Transverse colon (tissue), 4 donors: ENCODE measurements around the gene PCNT. TPM values are rescaled to one million over a fixed set of nuclear protein-coding genes. Genes with fewer than 3 reads are reported as not detected.

Experiments used
- DNase-seq: peaks from one replicate; pipeline ENCODE4 v3.0.0-alpha.2; 2019
- H3K27ac ChIP-seq, 4 donors: fragments of 200-600 bp; sonication (generic); 2 replicates each; pipeline ENCODE4 v1.5.1; 2016 to 2018; ENCODE audit warnings: inconsistent platforms in 4 of 4
- H3K27me3 ChIP-seq: fragments of 200-600 bp; sonication (generic); 2 replicates; pipeline ENCODE4 v1.5.1; 2017; ENCODE audit warnings: inconsistent platforms
- H3K36me3 ChIP-seq, 4 donors: fragments of 200-600 bp; sonication (generic); 2 replicates each; pipeline ENCODE4 v1.5.1; 2017 to 2019; ENCODE audit warnings: inconsistent platforms in 4 of 4
- H3K4me1 ChIP-seq, 4 donors: fragments of 200-600 bp; sonication (generic); 2 replicates each; pipeline ENCODE4 v1.5.1; 2017 to 2020; ENCODE audit warnings: inconsistent platforms in 4 of 4
- H3K4me3 ChIP-seq, 4 donors: fragments of 200-600 bp; sonication (generic); 1 replicate in 1 of 4; 2 replicates in 3 of 4; pipeline versions ENCODE4 v1.5.1 to v1.6.1; 2017 to 2019; ENCODE audit warnings: inconsistent platforms in 4 of 4
- H3K9me3 ChIP-seq, 2 donors: fragments of 200-600 bp; sonication (generic); 2 replicates each; pipeline ENCODE4 v1.5.1; 2017 to 2019; ENCODE audit warnings: inconsistent platforms in 2 of 2
- CTCF ChIP-seq, 5 experiments: fragments of 200-600 bp in 3 of 5; fragments of 450-650 bp in 2 of 5; sonication (generic) in 3 of 5; IDR thresholded peaks; 1 replicate in 2 of 5; 2 replicates in 3 of 5; pipeline ENCODE4 v1.5.1; 2016 to 2017; ENCODE audit warnings: antibody characterized with exemption in 5 of 5, inconsistent platforms in 3 of 5, mild to moderate bottlenecking in 2 of 5, moderate library complexity in 1 of 5
- EP300 ChIP-seq: sonication (generic); formaldehyde crosslinking; IDR thresholded peaks from one replicate; pipeline ENCODE4 v1.6.1; 2017; ENCODE audit warnings: antibody characterized with exemption, low read depth
- POLR2A ChIP-seq: fragments of 450-650 bp; IDR thresholded peaks from one replicate; pipeline ENCODE4 v1.6.1; 2016; ENCODE audit warnings: antibody characterized with exemption, mild to moderate bottlenecking, moderate library complexity
- POLR2AphosphoS5 ChIP-seq, 3 donors: sonication (generic); formaldehyde crosslinking; IDR thresholded peaks; one replicate each; pipeline ENCODE4 v1.6.1; 2016; ENCODE audit warnings: antibody characterized with exemption in 3 of 3
- WGBS, 2 donors: methylation state at CpG; one replicate each; pipeline ENCODE4 v1.1.5; 2018; ENCODE audit warnings: low coverage in 1 of 2; 5-methylcytosine and 5-hydroxymethylcytosine counted together
- in situ Hi-C, 4 donors: fragments of 200-750 bp; cut with MboI; loops; one replicate each; pipeline versions ENCODE4 v1.15.0 to v1.15.1; 2017; ENCODE audit warnings: low sequenced_read_pairs in 3 of 4, low pct_ligation_motif_present in 1 of 4, low pct_unique_long_range_greater_than_20kb in 1 of 4
- intact Hi-C: fragments of 100-400 bp; cut with DNase I; formaldehyde crosslinking; loops from one replicate; pipeline ENCODE4 v1.15.1; 2023; ENCODE audit warnings: low total_unique reads
- total RNA-seq, 4 donors: library from RNA; depleted of rRNA; stranded (reverse); fragments of >200 nt; gene quantifications; one replicate each; pipeline ENCODE4 v1.1.0, GENCODE V29; 2016

Gene PCNT
- total RNA-seq, 4 donors from 2014 or later: 27.6 to 171 (median 63.4) TPM

GRCh38 chr21:46477765-46478164 is 153.8 kb downstream of the PCNT start:
- in situ Hi-C loops (no loop called here), intact Hi-C loops (no loop called here)
- H3K27me3 ChIP-seq: no peaks in the 10 kb centered on the region
- WGBS, 2 donors: 95 to 100% methylated on average over 1 to 7 of the region's 7 CpGs
- no peaks in the 10 kb centered on the region for H3K4me1 ChIP-seq
- H3K4me3 ChIP-seq: no peak overlapping the region
- no peaks in the 10 kb centered on the region for H3K9me3 ChIP-seq
- TF ChIP-seq CTCF (IDR thresholded peaks at IDR 0.05) (no peak), POLR2A (no peak), EP300 (no peak), POLR2AphosphoS5 (IDR thresholded peaks at IDR 0.05) (no peak)
- H3K36me3 ChIP-seq: no peaks in the 10 kb centered on the region
- H3K27ac ChIP-seq: no peak overlapping the region
- no peak for DNase-seq

- DNase-seq: no peak
- Histone ChIP-seq H3K4me1 (no peaks in the 10 kb centered on the region), H3K27ac (no peak overlapping the region), H3K27me3 (no peaks in the 10 kb centered on the region), H3K36me3 (no peaks in the 10 kb centered on the region), H3K9me3 (no peaks in the 10 kb centered on the region), H3K4me3 (no peak overlapping the region)
- in situ Hi-C loops (no loop called here), intact Hi-C loops (no loop called here)
- WGBS, 2 donors: 70% methylated on average over 2 of the region's 2 CpGs; no CpG with 5 or more reads in 1 of the 2 donors
- no peak for TF ChIP-seq CTCF (IDR thresholded peaks at IDR 0.05)
Measured at GRCh38 chr21:46478910-46479309, 155.0 kb downstream of the PCNT start.

DNA sequence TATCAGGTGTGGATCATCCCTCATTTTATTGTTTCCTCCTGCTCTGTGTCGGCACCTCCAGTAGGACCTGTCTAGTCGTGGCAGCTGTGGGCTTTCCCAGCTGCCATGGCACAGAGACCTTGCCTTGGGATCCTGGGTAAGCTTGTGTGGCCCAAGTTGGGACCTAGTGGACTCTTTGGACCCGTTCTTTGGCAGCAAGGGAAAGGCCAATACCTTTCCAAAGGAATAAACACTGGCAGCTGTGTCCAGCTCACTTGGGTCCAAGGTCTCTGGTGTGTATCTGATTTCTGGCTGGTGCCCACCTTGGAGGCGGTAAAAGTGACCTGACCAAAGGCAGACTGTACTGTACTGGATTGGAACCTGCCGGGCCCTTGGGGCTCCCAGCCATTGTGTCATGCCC is 156.5 kb downstream of the PCNT start:
- no peaks in the 10 kb centered on the region for H3K36me3 ChIP-seq
- in situ Hi-C loops: no loop called here

GRCh38 chr21:46482225-46482845 is 158.4 kb downstream of the PCNT start:
- 90 to 96% methylated on average over 6 of the region's 6 CpGs for WGBS, 2 donors
- Histone ChIP-seq H3K4me3 (no peak overlapping the region), H3K9me3 (no peaks in the 10 kb centered on the region), H3K27ac (no peak overlapping the region), H3K27me3 (no peaks in the 10 kb centered on the region), H3K36me3 (peaks cover 0 to 9% (median 0%) of the 10 kb centered on the region in 4 donors), H3K4me1 (no peaks in the 10 kb centered on the region)
- intact Hi-C loops: no loop called here
- no peak for DNase-seq
- TF ChIP-seq CTCF (IDR thresholded peaks at IDR 0.05) (no peak), POLR2A (no peak), EP300 (no peak), POLR2AphosphoS5 (IDR thresholded peaks at IDR 0.05) (no peak)
- in situ Hi-C loops: no loop called here

More for the DNA sequence above, 156.5 kb downstream of the PCNT start:
- Histone ChIP-seq H3K4me3 (no peak overlapping the region), H3K27ac (no peak overlapping the region), H3K4me1 (no peaks in the 10 kb centered on the region), H3K9me3 (no peaks in the 10 kb centered on the region), H3K27me3 (no peaks in the 10 kb centered on the region)
- no peak for DNase-seq
- TF ChIP-seq POLR2A (no peak), CTCF (IDR thresholded peaks at IDR 0.05) (no peak), EP300 (no peak), POLR2AphosphoS5 (IDR thresholded peaks at IDR 0.05) (no peak)
- intact Hi-C loops: no loop called here
- 94% methylated on average over 5 of the region's 5 CpGs; no CpG with 5 or more reads in 1 of the 2 donors for WGBS, 2 donors
